Measurements from ENCODE around the gene KPNB1. TPM values are rescaled to one million over a fixed set of nuclear protein-coding genes. Genes with fewer than 3 reads are reported as not detected.
A peak's percentile ranks its signal among the peaks of the same experiment; 100 is the strongest.

KPNB1 gene
- total RNA-seq, 1 experiment from 2014 or later = 742 TPM

DNA sequence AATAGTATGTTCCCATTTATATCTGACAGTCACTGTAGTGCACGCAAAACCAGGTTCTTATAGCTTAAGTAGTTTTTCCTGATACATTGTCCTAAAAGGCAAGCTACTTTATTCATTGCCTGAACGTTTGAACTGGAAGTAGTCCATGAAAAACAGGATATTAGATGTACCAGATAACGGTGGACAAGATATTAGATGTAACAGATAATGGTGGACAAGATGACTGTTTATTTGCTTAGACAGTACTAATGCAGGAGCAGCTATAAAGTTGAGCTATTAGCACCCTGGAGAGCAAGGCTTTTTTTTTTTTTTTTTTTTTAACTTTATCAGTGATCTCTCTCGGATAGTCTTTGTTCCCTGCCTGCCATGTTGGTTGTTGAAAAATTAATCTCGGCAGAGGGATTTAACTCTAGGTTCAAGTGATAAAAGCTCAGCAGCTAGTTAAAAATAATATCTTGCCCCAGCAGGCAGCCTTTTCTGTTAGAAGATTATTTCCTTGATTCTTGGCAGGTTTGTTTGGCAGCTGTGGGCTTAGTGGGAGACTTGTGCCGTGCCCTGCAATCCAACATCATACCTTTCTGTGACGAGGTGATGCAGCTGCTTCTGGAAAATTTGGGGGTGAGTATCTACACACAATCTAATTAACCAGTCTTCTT is 26.9 kb downstream of the KPNB1 start:
- no peak overlapping the region for H3K14ac ChIP-seq (ENCODE audit: insufficient read depth, low read length)
- Mint-ChIP-seq H3K9me3 (no peaks in the 10 kb centered on the region), H3K27me3 (ENCODE audit: low read depth) (no peaks in the 10 kb centered on the region), H3K27ac (0 out of 7 replicates have a peak overlapping the region, but pooled peaks of 1 of the 3 experiments have one; percentile 5), H3K36me3 (ENCODE audit: insufficient read depth in 1 of 3, low read depth in 3 of 3) (peaks cover 65 to 97% (median 91%) of the 10 kb centered on the region in 3 experiments; a peak in 6 of 7 replicates), H3K4me3 (no peak overlapping the region), H3K4me1 (no peaks in the 10 kb centered on the region)
- H3T11ph ChIP-seq (ENCODE audit: low read length) = no peak overlapping the region
- no peak overlapping the region for H3K4ac ChIP-seq (ENCODE audit: low read depth, low read length)
- no peaks in the 10 kb centered on the region for H3K79me2 ChIP-seq (ENCODE audit: insufficient read depth, low read length)
- H2BK15ac ChIP-seq (ENCODE audit: low read depth, low read length) = no peak overlapping the region
- no peak overlapping the region for H4K5ac ChIP-seq (ENCODE audit: insufficient read length, low read depth, low read length)
- H3K9me3 ChIP-seq (ENCODE audit: control insufficient read depth, low read depth, low read length) = no peaks in the 10 kb centered on the region
- H3K18ac ChIP-seq (ENCODE audit: insufficient read length, low read depth, low read length) = no peak overlapping the region
- no peaks in the 10 kb centered on the region for H3K23me2 ChIP-seq (ENCODE audit: insufficient read length, low read depth, low read length, poor library complexity, severe bottlenecking)
- no peaks in the 10 kb centered on the region for H3K4me1 ChIP-seq (ENCODE audit: insufficient read depth, low read length)
- H3K9ac ChIP-seq (ENCODE audit: extremely low read depth, insufficient read length, low read length) = no peak overlapping the region
- H3K27me3 ChIP-seq (ENCODE audit: insufficient read depth, low read length) = no peaks in the 10 kb centered on the region
- H4K91ac ChIP-seq (ENCODE audit: insufficient read length, low read depth, low read length) = no peak overlapping the region
- H3K79me1 ChIP-seq (ENCODE audit: insufficient read depth, low read depth, low read length, poor library complexity, severe bottlenecking) = no peaks in the 10 kb centered on the region
- H2BK5ac ChIP-seq (ENCODE audit: insufficient read length, low read length) = no peak overlapping the region
- TF ChIP-seq, protein P1, sequence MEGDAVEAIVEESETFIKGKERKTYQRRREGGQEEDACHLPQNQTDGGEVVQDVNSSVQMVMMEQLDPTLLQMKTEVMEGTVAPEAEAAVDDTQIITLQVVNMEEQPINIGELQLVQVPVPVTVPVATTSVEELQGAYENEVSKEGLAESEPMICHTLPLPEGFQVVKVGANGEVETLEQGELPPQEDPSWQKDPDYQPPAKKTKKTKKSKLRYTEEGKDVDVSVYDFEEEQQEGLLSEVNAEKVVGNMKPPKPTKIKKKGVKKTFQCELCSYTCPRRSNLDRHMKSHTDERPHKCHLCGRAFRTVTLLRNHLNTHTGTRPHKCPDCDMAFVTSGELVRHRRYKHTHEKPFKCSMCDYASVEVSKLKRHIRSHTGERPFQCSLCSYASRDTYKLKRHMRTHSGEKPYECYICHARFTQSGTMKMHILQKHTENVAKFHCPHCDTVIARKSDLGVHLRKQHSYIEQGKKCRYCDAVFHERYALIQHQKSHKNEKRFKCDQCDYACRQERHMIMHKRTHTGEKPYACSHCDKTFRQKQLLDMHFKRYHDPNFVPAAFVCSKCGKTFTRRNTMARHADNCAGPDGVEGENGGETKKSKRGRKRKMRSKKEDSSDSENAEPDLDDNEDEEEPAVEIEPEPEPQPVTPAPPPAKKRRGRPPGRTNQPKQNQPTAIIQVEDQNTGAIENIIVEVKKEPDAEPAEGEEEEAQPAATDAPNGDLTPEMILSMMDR (conservative IDR thresholded peaks at IDR 0.05) = no peak
- H3K27ac ChIP-seq (ENCODE audit: insufficient read length, low read depth, low read length) = no peak overlapping the region
- H3K4me2 ChIP-seq (ENCODE audit: insufficient read depth, insufficient read length, low read length) = no peak overlapping the region
- H2BK20ac ChIP-seq (ENCODE audit: low read depth, low read length, poor library complexity, severe bottlenecking) = no peak overlapping the region
- no peak overlapping the region for H2AFZ ChIP-seq (ENCODE audit: low read length)
- no peak overlapping the region for H4K8ac ChIP-seq (replicated peaks; ENCODE audit: insufficient read length, low read depth, low read length)
- DNase-seq = no peak
- no peak overlapping the region for H3K23ac ChIP-seq (ENCODE audit: insufficient read length, low read depth, low read length)
- H2BK120ac ChIP-seq (ENCODE audit: low read depth, low read length, poor library complexity, severe bottlenecking) = no peak overlapping the region
- no peak overlapping the region for H2BK12ac ChIP-seq (ENCODE audit: insufficient read length, low read depth, low read length)
- no peaks in the 10 kb centered on the region for H4K20me1 ChIP-seq (ENCODE audit: control insufficient read depth, insufficient read depth, insufficient read length)
- WGBS (ENCODE audit: extremely low coverage, insufficient read length, low lambda C conversion rate) = no CpG with 5 or more reads among the region's 7 CpGs
- no peak overlapping the region for H3K56ac ChIP-seq (ENCODE audit: insufficient read length, low read depth, low read length)
- H2AK5ac ChIP-seq (ENCODE audit: insufficient read length, low read length) = no peak overlapping the region
